Panc1 (cell line): Measurements from ENCODE around the gene LRRC1. TPM values are rescaled to one million over a fixed set of nuclear protein-coding genes. Genes with fewer than 3 reads are reported as not detected.

Source experiments
- ATAC-seq: fragments of 200-7000 bp; cut with Tn5 transposase; 2 replicates; pipeline ENCODE4 v1.9.1; 2020; ENCODE audit warnings: mild to moderate bottlenecking, moderate library complexity
- BruUV-seq: library from RNA; stranded (reverse); fragments of 400-500 nt; replicated peaks from 2 replicates; lab custom pipeline; 2021; lab: Mats Ljungman, UMichigan
- CTCF ChIA-PET: fragments of 300-600 bp; sonication (Branson Sonifier 250); formaldehyde crosslinking; loops from one replicate; lab custom pipeline; 2022; ENCODE audit warnings: antibody characterized with exemption; lab: Charles Lee
- POLR2A ChIA-PET: fragments of 300-600 bp; sonication (Branson Sonifier 250); formaldehyde crosslinking; loops from one replicate; lab custom pipeline; 2022; ENCODE audit warnings: antibody characterized with exemption; lab: Charles Lee
- DNase-seq: peaks from one replicate; pipeline ENCODE4 v3.0.0-alpha.2; 2010; ENCODE audit warnings: low read depth, low spot score
- H3K27ac ChIP-seq: 2 replicates; pipeline ENCODE4 v1.5.1; 2011; ENCODE audit warnings: mild to moderate bottlenecking, low read length, inconsistent platforms
- H3K27me3 ChIP-seq: fragments of 200-500 bp; sonication (Bioruptor generic); 2 replicates; pipeline ENCODE4 v1.6.0; 2014; ENCODE audit warnings: low read length, inconsistent platforms; ENCODE audit not compliant: control insufficient read depth, insufficient read depth
- H3K36me3 ChIP-seq: fragments of 200-500 bp; sonication (Bioruptor generic); 2 replicates; pipeline ENCODE4 v1.5.1; 2014; ENCODE audit warnings: inconsistent platforms, mild to moderate bottlenecking, low read length, moderate library complexity; ENCODE audit not compliant: control insufficient read depth, insufficient read depth
- H3K4me1 ChIP-seq: 2 replicates; pipeline ENCODE4 v1.5.1; 2011; ENCODE audit warnings: inconsistent platforms, mild to moderate bottlenecking, low read length, moderate library complexity; ENCODE audit not compliant: control insufficient read depth, insufficient read depth
- H3K4me3 ChIP-seq, 2 experiments: 2 replicates each; pipeline ENCODE4 v1.5.1; 2011 to 2012; ENCODE audit warnings: low read depth in 2 of 2, low read length in 2 of 2, mild to moderate bottlenecking in 2 of 2, inconsistent platforms in 1 of 2, moderate library complexity in 1 of 2
- H3K9me3 ChIP-seq: fragments of 200-500 bp; sonication (Bioruptor generic); 2 replicates; pipeline ENCODE4 v1.5.1; 2014; ENCODE audit warnings: low read depth, mild to moderate bottlenecking, inconsistent platforms, low read length, moderate library complexity; ENCODE audit not compliant: control insufficient read depth, insufficient read depth
- CTCF ChIP-seq: fragments of 450-650 bp; IDR thresholded peaks from 2 replicates; pipeline ENCODE4 v1.5.1; 2017; ENCODE audit warnings: mild to moderate bottlenecking
- POLR2AphosphoS5 ChIP-seq: IDR thresholded peaks from 2 replicates; pipeline ENCODE4 v1.6.1; 2012; ENCODE audit warnings: mild to moderate bottlenecking, low read depth, low read length, moderate library complexity
- REST ChIP-seq, 2 experiments: IDR thresholded peaks; 2 replicates each; pipeline ENCODE4 v1.6.1; 2011 to 2012; ENCODE audit warnings: low read depth in 2 of 2, control low read depth in 1 of 2, low read length in 1 of 2, mild to moderate bottlenecking in 1 of 2, moderate library complexity in 1 of 2; ENCODE audit not compliant: insufficient read depth in 1 of 2
- SIN3A ChIP-seq: IDR thresholded peaks from 2 replicates; pipeline ENCODE4 v1.6.1; 2012; ENCODE audit warnings: low read depth, mild to moderate bottlenecking, low read length, moderate library complexity, borderline replicate concordance; ENCODE audit not compliant: insufficient read depth
- TCF7L2 ChIP-seq: IDR thresholded peaks from 2 replicates; pipeline ENCODE4 v1.6.1; 2011; ENCODE audit warnings: mild to moderate bottlenecking, low read depth, low read length, inconsistent platforms
- in situ Hi-C: cut with HindIII; loops from 2 replicates; pipeline ENCODE4 v1.10.0; 2016; ENCODE audit warnings: low sequenced_read_pairs, low pct_unique_long_range_greater_than_20kb
- intact Hi-C: fragments of 100-400 bp; cut with micrococcal nuclease; formaldehyde crosslinking; loops from one replicate; pipeline ENCODE4 v1.10.0; 2022; ENCODE audit not compliant: unreplicated experiment
- total RNA-seq: library from RNA; stranded (reverse); gene quantifications from one replicate; pipeline ENCODE4 v1.2.1, GENCODE V29; 2021; ENCODE audit not compliant: unreplicated experiment

LRRC1 gene
- total RNA-seq, 1 experiment from 2014 or later, result 13.8 TPM

GRCh38 chr6:53829698-53830221, 35.0 kb downstream of the LRRC1 start:
- H3K36me3 ChIP-seq, result no peaks in the 10 kb centered on the region
- ChIA-PET CTCF (no interaction called here), POLR2A (no interaction called here)
- no peaks in the 10 kb centered on the region for H3K27me3 ChIP-seq
- no peak overlapping the region for H3K4me3 ChIP-seq
- peak; percentile 54 for ATAC-seq
- no peak for DNase-seq
- TF ChIP-seq CTCF (no peak), TCF7L2 (no peak), REST (IDR thresholded peaks at IDR 0.05; ENCODE audit: insufficient read depth in 1 of 2, low read depth in 2 of 2, low read length in 1 of 2) (no peak), POLR2AphosphoS5 (no peak), SIN3A (no peak)
- H3K4me1 ChIP-seq, result peaks cover 6% of the 10 kb centered on the region; the same call in 1 of the 2 replicates
- in situ Hi-C loops, result no loop called here
- no peak overlapping the region for H3K27ac ChIP-seq
- H3K9me3 ChIP-seq, result no peaks in the 10 kb centered on the region
- BruUV-seq, result no TSS peak
- intact Hi-C loops, result no loop called here

- Histone ChIP-seq H3K27me3 (no peaks in the 10 kb centered on the region), H3K27ac (no peak overlapping the region), H3K36me3 (no peaks in the 10 kb centered on the region), H3K9me3 (no peaks in the 10 kb centered on the region), H3K4me1 (peaks cover 6% of the 10 kb centered on the region; the same call in 1 of the 2 replicates), H3K4me3 (no peak overlapping the region)
- POLR2A ChIA-PET, result no interaction called here
- no peak for ATAC-seq
- no TSS peak for BruUV-seq
- CTCF ChIA-PET, result no interaction called here
- in situ Hi-C loops, result no loop called here
- TF ChIP-seq TCF7L2 (no peak), REST (IDR thresholded peaks at IDR 0.05; ENCODE audit: insufficient read depth in 1 of 2, low read depth in 2 of 2, low read length in 1 of 2) (no peak), POLR2AphosphoS5 (no peak), CTCF (no peak)
- DNase-seq, result no peak
- intact Hi-C loops, result no loop called here
Observed at GRCh38 chr6:53830366-53830765, 35.6 kb downstream of the LRRC1 start.
